ENCODE data around the gene DDX54. TPM values are rescaled to one million over a fixed set of nuclear protein-coding genes. Genes with fewer than 3 reads are reported as not detected.

Gene DDX54
- total RNA-seq, 1 experiment from 2014 or later = 101 TPM

GRCh38 chr12:113170457-113170856 is 14.8 kb downstream of the DDX54 start:
- ChIA-PET POLR2A (no interaction called here), CTCF (no interaction called here)
- H3K36me3 ChIP-seq (ENCODE audit: control insufficient read depth, insufficient read depth, low read length) = peaks cover 20% of the 10 kb centered on the region
- TF ChIP-seq, protein P1, sequence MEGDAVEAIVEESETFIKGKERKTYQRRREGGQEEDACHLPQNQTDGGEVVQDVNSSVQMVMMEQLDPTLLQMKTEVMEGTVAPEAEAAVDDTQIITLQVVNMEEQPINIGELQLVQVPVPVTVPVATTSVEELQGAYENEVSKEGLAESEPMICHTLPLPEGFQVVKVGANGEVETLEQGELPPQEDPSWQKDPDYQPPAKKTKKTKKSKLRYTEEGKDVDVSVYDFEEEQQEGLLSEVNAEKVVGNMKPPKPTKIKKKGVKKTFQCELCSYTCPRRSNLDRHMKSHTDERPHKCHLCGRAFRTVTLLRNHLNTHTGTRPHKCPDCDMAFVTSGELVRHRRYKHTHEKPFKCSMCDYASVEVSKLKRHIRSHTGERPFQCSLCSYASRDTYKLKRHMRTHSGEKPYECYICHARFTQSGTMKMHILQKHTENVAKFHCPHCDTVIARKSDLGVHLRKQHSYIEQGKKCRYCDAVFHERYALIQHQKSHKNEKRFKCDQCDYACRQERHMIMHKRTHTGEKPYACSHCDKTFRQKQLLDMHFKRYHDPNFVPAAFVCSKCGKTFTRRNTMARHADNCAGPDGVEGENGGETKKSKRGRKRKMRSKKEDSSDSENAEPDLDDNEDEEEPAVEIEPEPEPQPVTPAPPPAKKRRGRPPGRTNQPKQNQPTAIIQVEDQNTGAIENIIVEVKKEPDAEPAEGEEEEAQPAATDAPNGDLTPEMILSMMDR (IDR thresholded peaks at IDR 0.05) = no peak
- TF ChIP-seq TCF7L2 (IDR thresholded peaks at IDR 0.05; ENCODE audit: low read depth, low read length) (no peak), REST (IDR thresholded peaks at IDR 0.05; ENCODE audit: insufficient read depth in 1 of 2, low read depth in 2 of 2, low read length in 1 of 2) (no peak), SIN3A (IDR thresholded peaks at IDR 0.05; ENCODE audit: borderline replicate concordance, insufficient read depth, low read depth, low read length) (no peak), POLR2AphosphoS5 (IDR thresholded peaks at IDR 0.05; ENCODE audit: low read depth, low read length) (no peak)
- in situ Hi-C loops (cut with HindIII; ENCODE audit: low pct_unique_long_range_greater_than_20kb, low sequenced_read_pairs) (loop anchor here (25.0 kb wide), 1 partner anchor 108 kb away; the partner anchor contains the start of gene DTX1), intact Hi-C loops (cut with micrococcal nuclease; ENCODE audit: unreplicated experiment) (no loop called here)
- no peaks in the 10 kb centered on the region for H3K4me1 ChIP-seq (ENCODE audit: control insufficient read depth, insufficient read depth, low read length)
- H3K27ac ChIP-seq (ENCODE audit: low read length) = no peak overlapping the region
- H3K4me3 ChIP-seq (ENCODE audit: low read depth in 2 of 2, low read length in 2 of 2) = no peak overlapping the region
- no TSS peak for BruUV-seq (replicated peaks)
- ATAC-seq (no peak), DNase-seq (ENCODE audit: low read depth, low spot score) (no peak)
- H3K27me3 ChIP-seq (ENCODE audit: control insufficient read depth, insufficient read depth, low read length) = no peaks in the 10 kb centered on the region
- H3K9me3 ChIP-seq (ENCODE audit: control insufficient read depth, insufficient read depth, low read depth, low read length) = no peaks in the 10 kb centered on the region

DNA sequence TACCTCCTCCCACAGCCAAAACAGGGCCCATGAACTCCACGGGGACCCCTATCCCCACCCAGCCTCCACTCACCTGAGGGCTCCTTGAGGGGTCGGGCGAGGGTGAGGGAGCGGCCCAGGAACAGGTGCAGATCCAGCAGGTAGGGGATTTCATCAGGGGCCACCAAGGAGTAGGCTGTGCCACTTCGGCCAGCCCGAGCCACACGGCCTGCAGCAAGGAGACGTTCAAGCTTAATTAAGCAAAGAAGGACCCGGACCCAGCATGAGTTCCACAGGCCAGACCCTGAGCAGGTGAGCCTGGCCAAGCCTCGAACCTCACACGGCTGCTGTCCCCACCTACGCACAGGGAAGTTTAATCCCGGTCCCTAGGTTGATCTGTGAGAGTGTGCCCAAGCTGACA is 15.6 kb downstream of the DDX54 start:
- Histone ChIP-seq H3K27ac (ENCODE audit: low read length) (no peak overlapping the region), H3K27me3 (ENCODE audit: control insufficient read depth, insufficient read depth, low read length) (no peaks in the 10 kb centered on the region), H3K36me3 (ENCODE audit: control insufficient read depth, insufficient read depth, low read length) (peaks cover 20% of the 10 kb centered on the region), H3K4me3 (ENCODE audit: low read depth in 2 of 2, low read length in 2 of 2) (no peak overlapping the region), H3K4me1 (ENCODE audit: control insufficient read depth, insufficient read depth, low read length) (no peaks in the 10 kb centered on the region), H3K9me3 (ENCODE audit: control insufficient read depth, insufficient read depth, low read depth, low read length) (no peaks in the 10 kb centered on the region)
- in situ Hi-C loops (cut with HindIII; ENCODE audit: low pct_unique_long_range_greater_than_20kb, low sequenced_read_pairs) (loop anchor here (25.0 kb wide), 1 partner anchor 107 kb away; the partner anchor contains the start of gene DTX1), intact Hi-C loops (cut with micrococcal nuclease; ENCODE audit: unreplicated experiment) (no loop called here)
- no peak for TF ChIP-seq POLR2AphosphoS5 (IDR thresholded peaks at IDR 0.05; ENCODE audit: low read depth, low read length)
- TF ChIP-seq SIN3A (IDR thresholded peaks at IDR 0.05; ENCODE audit: borderline replicate concordance, insufficient read depth, low read depth, low read length) = no peak
- TF ChIP-seq TCF7L2 (IDR thresholded peaks at IDR 0.05; ENCODE audit: low read depth, low read length) = no peak
- POLR2A ChIA-PET = no interaction called here
- BruUV-seq (replicated peaks) = no TSS peak
- ATAC-seq (no peak), DNase-seq (ENCODE audit: low read depth, low spot score) (no peak)
- CTCF ChIA-PET = no interaction called here

DNA sequence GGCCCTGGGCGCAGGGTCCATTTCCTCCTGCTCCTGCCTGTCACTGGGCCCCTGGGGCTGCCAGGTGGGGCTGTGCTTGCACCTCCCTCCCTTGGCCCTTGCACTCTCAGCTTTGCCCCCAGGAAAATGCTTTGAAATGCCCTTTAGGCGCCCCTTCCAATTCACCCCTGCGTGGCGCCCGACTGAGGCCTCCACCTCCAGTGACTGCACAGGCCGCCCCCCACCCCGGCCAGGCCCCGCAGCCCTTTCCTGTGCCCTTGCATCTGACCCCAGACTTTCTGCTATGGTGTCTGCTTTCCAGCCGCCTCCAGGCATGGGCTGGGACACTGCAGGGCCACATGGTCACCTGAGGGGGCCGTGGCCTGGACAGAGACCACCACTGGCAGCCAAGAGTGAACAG is 17.4 kb downstream of the DDX54 start:
- no peak for ATAC-seq

More for the DNA sequence above, 17.4 kb downstream of the DDX54 start:
- no peak overlapping the region for H3K4me3 ChIP-seq (ENCODE audit: low read depth in 2 of 2, low read length in 2 of 2)
- H3K27ac ChIP-seq (ENCODE audit: low read length) = no peak overlapping the region
- ChIA-PET POLR2A (no interaction called here), CTCF (no interaction called here)
- no peaks in the 10 kb centered on the region for H3K9me3 ChIP-seq (ENCODE audit: control insufficient read depth, insufficient read depth, low read depth, low read length)
- BruUV-seq (replicated peaks) = no TSS peak
- no peaks in the 10 kb centered on the region for H3K27me3 ChIP-seq (ENCODE audit: control insufficient read depth, insufficient read depth, low read length)
- intact Hi-C loops (cut with micrococcal nuclease; ENCODE audit: unreplicated experiment) = no loop called here
- in situ Hi-C loops (cut with HindIII; ENCODE audit: low pct_unique_long_range_greater_than_20kb, low sequenced_read_pairs) = loop anchor here (25.0 kb wide), 1 partner anchor 106 kb away; the partner anchor contains the start of gene DTX1
- TF ChIP-seq TCF7L2 (IDR thresholded peaks at IDR 0.05; ENCODE audit: low read depth, low read length) (no peak), POLR2AphosphoS5 (IDR thresholded peaks at IDR 0.05; ENCODE audit: low read depth, low read length) (no peak), REST (IDR thresholded peaks at IDR 0.05; ENCODE audit: insufficient read depth in 1 of 2, low read depth in 2 of 2, low read length in 1 of 2) (no peak), SIN3A (IDR thresholded peaks at IDR 0.05; ENCODE audit: borderline replicate concordance, insufficient read depth, low read depth, low read length) (no peak)
- TF ChIP-seq, protein P1 (IDR thresholded peaks at IDR 0.05) = no peak
- no peak for DNase-seq (ENCODE audit: low read depth, low spot score)
- H3K4me1 ChIP-seq (ENCODE audit: control insufficient read depth, insufficient read depth, low read length) = no peaks in the 10 kb centered on the region
- H3K36me3 ChIP-seq (ENCODE audit: control insufficient read depth, insufficient read depth, low read length) = peaks cover 7% of the 10 kb centered on the region
